Measurements from ENCODE around the gene C12orf75.
"Not testable (repeated sequence)": the region's sequence is repeated elsewhere in the genome, so short reads cannot be mapped to it uniquely, and the experiment has no call there.

C12orf75 gene

GRCh38 chr12:105400227-105400626 lies 69.7 kb downstream of the C12orf75 start:
- no peak for DNase-seq (ENCODE audit: low read depth in 2 of 2)
- TF ChIP-seq CTCF (IDR thresholded peaks at IDR 0.05; ENCODE audit: low read depth, low read length), result no peak
- H3K4me3 ChIP-seq (replicated peaks in 1 of 2; ENCODE audit: low read depth in 2 of 2, low read length in 2 of 2), result no peak overlapping the region

- no peak for TF ChIP-seq CTCF (IDR thresholded peaks at IDR 0.05; ENCODE audit: low read depth, low read length)
- DNase-seq (ENCODE audit: low read depth in 2 of 2), result no peak
- H3K4me3 ChIP-seq (replicated peaks in 1 of 2; ENCODE audit: low read depth in 2 of 2, low read length in 2 of 2), result no peak overlapping the region
These were observed 70.7 kb downstream of the C12orf75 start for GRCh38 chr12:105401198-105401597.

GRCh38 chr12:105402366-105402765 lies 71.9 kb downstream of the C12orf75 start:
- no peak for TF ChIP-seq CTCF (IDR thresholded peaks at IDR 0.05; ENCODE audit: low read depth, low read length)
- no peak overlapping the region for H3K4me3 ChIP-seq (replicated peaks in 1 of 2; ENCODE audit: low read depth in 2 of 2, low read length in 2 of 2)
- no peak for DNase-seq (ENCODE audit: low read depth in 2 of 2)

- no peak for TF ChIP-seq CTCF (IDR thresholded peaks at IDR 0.05; ENCODE audit: low read depth, low read length)
- no peak overlapping the region for H3K4me3 ChIP-seq (replicated peaks in 1 of 2; ENCODE audit: low read depth in 2 of 2, low read length in 2 of 2)
- DNase-seq (ENCODE audit: low read depth in 2 of 2), result no peak
These were observed 72.6 kb downstream of the C12orf75 start for GRCh38 chr12:105403095-105403494.

- DNase-seq (ENCODE audit: low read depth in 2 of 2); H3K4me3 ChIP-seq (replicated peaks in 1 of 2; ENCODE audit: low read depth in 2 of 2, low read length in 2 of 2): not testable (repeated sequence)
These were observed 73.6 kb downstream of the C12orf75 start for GRCh38 chr12:105404134-105404533.

- no peak for TF ChIP-seq CTCF (IDR thresholded peaks at IDR 0.05; ENCODE audit: low read depth, low read length)
- no peak for DNase-seq (ENCODE audit: low read depth in 2 of 2)
- H3K4me3 ChIP-seq (replicated peaks in 1 of 2; ENCODE audit: low read depth in 2 of 2, low read length in 2 of 2), result no peak overlapping the region
These were observed 76.0 kb downstream of the C12orf75 start for GRCh38 chr12:105406497-105406896.

GRCh38 chr12:105409279-105409678 lies 78.8 kb downstream of the C12orf75 start:
- no peak for DNase-seq (ENCODE audit: low read depth in 2 of 2)
- H3K4me3 ChIP-seq (replicated peaks in 1 of 2; ENCODE audit: low read depth in 2 of 2, low read length in 2 of 2), result no peak overlapping the region
- TF ChIP-seq CTCF (IDR thresholded peaks at IDR 0.05; ENCODE audit: low read depth, low read length), result no peak

All from cardiac fibroblast (primary cell).